ENCODE measurements around the gene DCTD. TPM values are rescaled to one million over a fixed set of nuclear protein-coding genes. Genes with fewer than 3 reads are reported as not detected.
A peak's percentile ranks its signal among the peaks of the same experiment; 100 is the strongest.

DCTD gene
- total and polyA plus RNA-seq, 2 of the 13 experiments (the other 11 are each of a cell fraction or from before 2014, with no cell fraction given) = 85.1 to 95.3 TPM

DNA sequence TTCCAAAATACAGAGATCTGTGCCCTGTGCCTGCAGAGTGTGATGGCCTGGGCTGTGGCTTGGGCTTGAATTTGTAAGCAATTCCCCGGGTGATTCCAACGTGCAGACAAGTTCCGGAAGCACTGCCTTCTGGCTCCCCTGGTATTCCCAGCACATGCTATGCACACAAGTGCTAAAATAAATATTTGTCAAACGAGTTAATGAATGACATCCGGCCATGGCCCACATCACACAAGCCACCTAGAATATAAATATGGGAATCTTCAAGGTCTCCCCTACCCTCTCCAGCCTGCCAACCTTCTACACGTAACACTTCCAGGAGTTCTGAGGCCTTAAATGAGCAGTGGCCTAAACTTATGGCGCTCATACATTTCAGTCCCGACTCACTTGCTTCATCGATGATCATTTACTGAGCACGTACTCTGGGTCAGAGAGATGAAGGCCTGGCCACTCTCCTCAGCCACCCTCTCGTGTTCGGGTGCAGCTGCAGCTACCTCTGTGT, 21.3 kb downstream of the DCTD start (continued):
- TF ChIP-seq, protein P1, sequence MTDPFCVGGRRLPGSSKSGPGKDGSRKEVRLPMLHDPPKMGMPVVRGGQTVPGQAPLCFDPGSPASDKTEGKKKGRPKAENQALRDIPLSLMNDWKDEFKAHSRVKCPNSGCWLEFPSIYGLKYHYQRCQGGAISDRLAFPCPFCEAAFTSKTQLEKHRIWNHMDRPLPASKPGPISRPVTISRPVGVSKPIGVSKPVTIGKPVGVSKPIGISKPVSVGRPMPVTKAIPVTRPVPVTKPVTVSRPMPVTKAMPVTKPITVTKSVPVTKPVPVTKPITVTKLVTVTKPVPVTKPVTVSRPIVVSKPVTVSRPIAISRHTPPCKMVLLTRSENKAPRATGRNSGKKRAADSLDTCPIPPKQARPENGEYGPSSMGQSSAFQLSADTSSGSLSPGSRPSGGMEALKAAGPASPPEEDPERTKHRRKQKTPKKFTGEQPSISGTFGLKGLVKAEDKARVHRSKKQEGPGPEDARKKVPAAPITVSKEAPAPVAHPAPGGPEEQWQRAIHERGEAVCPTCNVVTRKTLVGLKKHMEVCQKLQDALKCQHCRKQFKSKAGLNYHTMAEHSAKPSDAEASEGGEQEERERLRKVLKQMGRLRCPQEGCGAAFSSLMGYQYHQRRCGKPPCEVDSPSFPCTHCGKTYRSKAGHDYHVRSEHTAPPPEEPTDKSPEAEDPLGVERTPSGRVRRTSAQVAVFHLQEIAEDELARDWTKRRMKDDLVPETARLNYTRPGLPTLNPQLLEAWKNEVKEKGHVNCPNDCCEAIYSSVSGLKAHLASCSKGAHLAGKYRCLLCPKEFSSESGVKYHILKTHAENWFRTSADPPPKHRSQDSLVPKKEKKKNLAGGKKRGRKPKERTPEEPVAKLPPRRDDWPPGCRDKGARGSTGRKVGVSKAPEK (CRISPR knock-in tag; IDR thresholded peaks at IDR 0.05; ENCODE audit: borderline replicate concordance) = no peak
- TF ChIP-seq, protein P2, sequence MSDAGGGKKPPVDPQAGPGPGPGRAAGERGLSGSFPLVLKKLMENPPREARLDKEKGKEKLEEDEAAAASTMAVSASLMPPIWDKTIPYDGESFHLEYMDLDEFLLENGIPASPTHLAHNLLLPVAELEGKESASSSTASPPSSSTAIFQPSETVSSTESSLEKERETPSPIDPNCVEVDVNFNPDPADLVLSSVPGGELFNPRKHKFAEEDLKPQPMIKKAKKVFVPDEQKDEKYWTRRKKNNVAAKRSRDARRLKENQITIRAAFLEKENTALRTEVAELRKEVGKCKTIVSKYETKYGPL (CRISPR knock-in tag; IDR thresholded peaks at IDR 0.05) = 0 out of 2 replicates have a peak, but pooled peaks have one; percentile 65
- TF ChIP-seq SIN3A (IDR thresholded peaks at IDR 0.05; ENCODE audit: borderline replicate concordance, low read depth, low read length) (peak; percentile 78), ARHGAP35 (CRISPR knock-in tag; IDR thresholded peaks at IDR 0.05; ENCODE audit: borderline replicate concordance) (no peak), PCBP2 (optimal IDR thresholded peaks at IDR 0.05; ENCODE audit: low read depth, low read length, poor library complexity, severe bottlenecking) (no peak), ZFP90 (CRISPR knock-in tag; IDR thresholded peaks at IDR 0.05; ENCODE audit: borderline replicate concordance) (peak; percentile 44; the same call in 1 of the 2 replicates), ZNF20 (CRISPR knock-in tag; IDR thresholded peaks at IDR 0.05) (no peak), GABPB1 (CRISPR knock-in tag; IDR thresholded peaks at IDR 0.05) (peak; percentile 71), FLYWCH1 (CRISPR knock-in tag; IDR thresholded peaks at IDR 0.05) (no peak), ZNF207 (IDR thresholded peaks at IDR 0.05; ENCODE audit: borderline replicate concordance) (no peak), KLF16 (CRISPR knock-in tag; IDR thresholded peaks at IDR 0.05) (peak in 1 of 2 experiments; percentile 91; a peak in 2 of 4 replicates), PAF1 (CRISPR knock-in tag; IDR thresholded peaks at IDR 0.05) (no peak), NFYC (CRISPR knock-in tag; IDR thresholded peaks at IDR 0.05) (no peak), ZNF556 (CRISPR knock-in tag; IDR thresholded peaks at IDR 0.05; ENCODE audit: borderline replicate concordance) (peak; percentile 48; the same call in 1 of the 2 replicates), ZNF253 (CRISPR knock-in tag; IDR thresholded peaks at IDR 0.05; ENCODE audit: borderline replicate concordance) (peak; percentile 73; the same call in 1 of the 2 replicates), POGZ (CRISPR knock-in tag; IDR thresholded peaks at IDR 0.05) (peak; percentile 83), ARNT (IDR thresholded peaks at IDR 0.05) (no peak), KDM4B (CRISPR knock-in tag; IDR thresholded peaks at IDR 0.05) (peak; percentile 52), ZNF549 (CRISPR knock-in tag; IDR thresholded peaks at IDR 0.05) (no peak)
- TF ChIP-seq, protein P3, sequence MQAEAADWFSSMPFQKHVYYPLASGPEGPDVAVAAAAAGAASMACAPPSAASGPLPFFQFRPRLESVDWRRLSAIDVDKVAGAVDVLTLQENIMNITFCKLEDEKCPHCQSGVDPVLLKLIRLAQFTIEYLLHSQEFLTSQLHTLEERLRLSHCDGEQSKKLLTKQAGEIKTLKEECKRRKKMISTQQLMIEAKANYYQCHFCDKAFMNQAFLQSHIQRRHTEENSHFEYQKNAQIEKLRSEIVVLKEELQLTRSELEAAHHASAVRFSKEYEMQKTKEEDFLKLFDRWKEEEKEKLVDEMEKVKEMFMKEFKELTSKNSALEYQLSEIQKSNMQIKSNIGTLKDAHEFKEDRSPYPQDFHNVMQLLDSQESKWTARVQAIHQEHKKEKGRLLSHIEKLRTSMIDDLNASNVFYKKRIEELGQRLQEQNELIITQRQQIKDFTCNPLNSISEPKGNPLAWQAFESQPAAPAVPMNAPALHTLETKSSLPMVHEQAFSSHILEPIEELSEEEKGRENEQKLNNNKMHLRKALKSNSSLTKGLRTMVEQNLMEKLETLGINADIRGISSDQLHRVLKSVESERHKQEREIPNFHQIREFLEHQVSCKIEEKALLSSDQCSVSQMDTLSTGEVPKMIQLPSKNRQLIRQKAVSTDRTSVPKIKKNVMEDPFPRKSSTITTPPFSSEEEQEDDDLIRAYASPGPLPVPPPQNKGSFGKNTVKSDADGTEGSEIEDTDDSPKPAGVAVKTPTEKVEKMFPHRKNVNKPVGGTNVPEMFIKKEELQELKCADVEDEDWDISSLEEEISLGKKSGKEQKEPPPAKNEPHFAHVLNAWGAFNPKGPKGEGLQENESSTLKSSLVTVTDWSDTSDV (CRISPR knock-in tag; IDR thresholded peaks at IDR 0.05) = no peak
- TF ChIP-seq, protein P4, sequence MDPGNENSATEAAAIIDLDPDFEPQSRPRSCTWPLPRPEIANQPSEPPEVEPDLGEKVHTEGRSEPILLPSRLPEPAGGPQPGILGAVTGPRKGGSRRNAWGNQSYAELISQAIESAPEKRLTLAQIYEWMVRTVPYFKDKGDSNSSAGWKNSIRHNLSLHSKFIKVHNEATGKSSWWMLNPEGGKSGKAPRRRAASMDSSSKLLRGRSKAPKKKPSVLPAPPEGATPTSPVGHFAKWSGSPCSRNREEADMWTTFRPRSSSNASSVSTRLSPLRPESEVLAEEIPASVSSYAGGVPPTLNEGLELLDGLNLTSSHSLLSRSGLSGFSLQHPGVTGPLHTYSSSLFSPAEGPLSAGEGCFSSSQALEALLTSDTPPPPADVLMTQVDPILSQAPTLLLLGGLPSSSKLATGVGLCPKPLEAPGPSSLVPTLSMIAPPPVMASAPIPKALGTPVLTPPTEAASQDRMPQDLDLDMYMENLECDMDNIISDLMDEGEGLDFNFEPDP (CRISPR knock-in tag; conservative IDR thresholded peaks at IDR 0.05) = no peak
- TF ChIP-seq, protein P5, sequence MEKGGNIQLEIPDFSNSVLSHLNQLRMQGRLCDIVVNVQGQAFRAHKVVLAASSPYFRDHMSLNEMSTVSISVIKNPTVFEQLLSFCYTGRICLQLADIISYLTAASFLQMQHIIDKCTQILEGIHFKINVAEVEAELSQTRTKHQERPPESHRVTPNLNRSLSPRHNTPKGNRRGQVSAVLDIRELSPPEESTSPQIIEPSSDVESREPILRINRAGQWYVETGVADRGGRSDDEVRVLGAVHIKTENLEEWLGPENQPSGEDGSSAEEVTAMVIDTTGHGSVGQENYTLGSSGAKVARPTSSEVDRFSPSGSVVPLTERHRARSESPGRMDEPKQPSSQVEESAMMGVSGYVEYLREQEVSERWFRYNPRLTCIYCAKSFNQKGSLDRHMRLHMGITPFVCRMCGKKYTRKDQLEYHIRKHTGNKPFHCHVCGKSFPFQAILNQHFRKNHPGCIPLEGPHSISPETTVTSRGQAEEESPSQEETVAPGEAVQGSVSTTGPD (CRISPR knock-in tag; IDR thresholded peaks at IDR 0.05) = no peak; the same call in 1 of the 2 replicates

Data from HepG2 (cell line).